ENCODE measurements around the gene MAP3K8.

MAP3K8 gene

GRCh38 chr10:30433730-30434272 lies at the start of gene MAP3K8:
Gene MAP3K8 (plus strand): TSS chr10:30434184. CDS start chr10:30438939, 4,755 bp downstream.
- peak; percentile 99 for DNase-seq

GRCh38 chr10:30384701-30385201 lies 49.2 kb upstream of the MAP3K8 start:
- peak; percentile 14 for DNase-seq

- peak; percentile 72 for DNase-seq
These were observed 47.0 kb upstream of the MAP3K8 start for GRCh38 chr10:30386801-30387588.

GRCh38 chr10:30387646-30388243 lies 46.2 kb upstream of the MAP3K8 start:
- DNase-seq, result no peak

GRCh38 chr10:30389543-30389942 lies 44.4 kb upstream of the MAP3K8 start:
- no peak for DNase-seq

- DNase-seq, result no peak
These were observed 43.8 kb upstream of the MAP3K8 start for GRCh38 chr10:30390207-30390606.

GRCh38 chr10:30391266-30391665 lies 42.7 kb upstream of the MAP3K8 start:
- DNase-seq, result no peak

GRCh38 chr10:30392564-30392990 lies 41.4 kb upstream of the MAP3K8 start:
- peak; percentile 65 for DNase-seq

GRCh38 chr10:30396293-30396692 lies 37.7 kb upstream of the MAP3K8 start:
- DNase-seq, result peak; percentile 86

GRCh38 chr10:30396698-30397097 lies 37.3 kb upstream of the MAP3K8 start:
- DNase-seq, result no peak

GRCh38 chr10:30398193-30398592 lies 35.8 kb upstream of the MAP3K8 start:
- no peak for DNase-seq

GRCh38 chr10:30398788-30399187 lies 35.2 kb upstream of the MAP3K8 start:
- DNase-seq, result no peak

GRCh38 chr10:30403494-30403893 lies 30.5 kb upstream of the MAP3K8 start:
- DNase-seq, result no peak

GRCh38 chr10:30404540-30404939 lies 29.4 kb upstream of the MAP3K8 start:
- DNase-seq, result peak; percentile 44

- DNase-seq, result no peak
These were observed 22.7 kb upstream of the MAP3K8 start for GRCh38 chr10:30411263-30411662.

GRCh38 chr10:30412901-30413300 lies 21.1 kb upstream of the MAP3K8 start:
- peak; percentile 87 for DNase-seq

- peak; percentile 88 for DNase-seq
These were observed 19.9 kb upstream of the MAP3K8 start for GRCh38 chr10:30413996-30414576.

GRCh38 chr10:30415593-30415992 lies 18.4 kb upstream of the MAP3K8 start:
- DNase-seq, result no peak

GRCh38 chr10:30417301-30417700 lies 16.7 kb upstream of the MAP3K8 start:
- no peak for DNase-seq

- DNase-seq, result no peak
These were observed 13.7 kb upstream of the MAP3K8 start for GRCh38 chr10:30420266-30420665.

- DNase-seq, result peak; percentile 72
These were observed 13.2 kb upstream of the MAP3K8 start for GRCh38 chr10:30420766-30421165.

- no peak for DNase-seq
These were observed 11.8 kb upstream of the MAP3K8 start for GRCh38 chr10:30422151-30422695.

GRCh38 chr10:30422981-30423654 lies 10.9 kb upstream of the MAP3K8 start:
- peak; percentile 66 for DNase-seq

Data from inflammatory macrophage treated with lipopolysaccharide for 4 hours (primary cell).